Osteoblast (primary cell): ENCODE data around the gene PTPN12. TPM values are rescaled to one million over a fixed set of nuclear protein-coding genes. Genes with fewer than 3 reads are reported as not detected.
A peak's percentile ranks its signal among the peaks of the same experiment; 100 is the strongest.
"Not testable (repeated sequence)": the region's sequence is repeated elsewhere in the genome, so short reads cannot be mapped to it uniquely, and the experiment has no call there.

ENCODE experiments used
- DNase-seq: peaks from one replicate; pipeline ENCODE4 v3.0.0; 2011; ENCODE audit warnings: low spot score, mixed read lengths; ENCODE audit not compliant: insufficient read length; ENCODE audit errors: missing footprints
- H2AFZ ChIP-seq: 2 replicates; pipeline ENCODE4 v1.6.0; 2011; ENCODE audit warnings: mild to moderate bottlenecking, low read length
- H3K27ac ChIP-seq: 2 replicates; pipeline ENCODE4 v1.5.1; 2011; ENCODE audit warnings: mild to moderate bottlenecking, low read depth, low read length, moderate library complexity
- H3K27me3 ChIP-seq: 2 replicates; pipeline ENCODE4 v1.6.0; 2012; ENCODE audit warnings: mild to moderate bottlenecking, control low read depth, inconsistent platforms, low read length, moderate library complexity; ENCODE audit not compliant: insufficient read depth
- H3K36me3 ChIP-seq: 2 replicates; pipeline ENCODE4 v1.5.1; 2011; ENCODE audit warnings: mild to moderate bottlenecking, low read length, control low read depth, moderate library complexity; ENCODE audit not compliant: insufficient read depth
- H3K4me1 ChIP-seq: 2 replicates; pipeline ENCODE4 v1.5.1; 2011; ENCODE audit warnings: mild to moderate bottlenecking, low read length, control low read depth, moderate library complexity; ENCODE audit not compliant: insufficient read depth
- H3K4me2 ChIP-seq: 2 replicates; pipeline ENCODE4 v1.6.0; 2011; ENCODE audit warnings: mild to moderate bottlenecking, low read length; ENCODE audit not compliant: insufficient read depth
- H3K4me3 ChIP-seq: fragments of 200-600 bp; sonication (generic); 3 replicates; pipeline ENCODE4 v1.5.1; 2012; ENCODE audit warnings: mild to moderate bottlenecking, low read length, inconsistent platforms; ENCODE audit not compliant: insufficient read depth
- H3K79me2 ChIP-seq: 2 replicates; pipeline ENCODE4 v1.6.0; 2012; ENCODE audit warnings: mild to moderate bottlenecking, low read length, control low read depth, inconsistent platforms; ENCODE audit not compliant: insufficient read depth
- H3K9me3 ChIP-seq: 2 replicates; pipeline ENCODE4 v1.5.1; 2011; ENCODE audit warnings: low read depth, low read length, control low read depth
- H4K20me1 ChIP-seq: 2 replicates; pipeline ENCODE4 v1.6.0; 2012; ENCODE audit warnings: mild to moderate bottlenecking, low read length, control low read depth; ENCODE audit not compliant: insufficient read depth
- CTCF ChIP-seq: IDR thresholded peaks from 2 replicates; pipeline ENCODE4 v1.5.1; 2011; ENCODE audit warnings: mild to moderate bottlenecking, low read depth, low read length, moderate library complexity; ENCODE audit errors: extremely low read depth
- total RNA-seq: library from RNA; depleted of rRNA; stranded (reverse); fragments of >200 nt; gene quantifications from 2 replicates; pipeline ENCODE4 v1.2.3, GENCODE V29; 2012

PTPN12 gene
- total RNA-seq, 1 donor: 80.7 TPM

- Histone ChIP-seq H3K27ac (no peak overlapping the region), H2AFZ (peak overlapping the region; percentile 63)
These were observed 35.9 kb upstream of the PTPN12 start for GRCh38 chr7:77501192-77501515.

GRCh38 chr7:77504951-77505350 is 32.1 kb upstream of the PTPN12 start:
- Histone ChIP-seq H3K4me2 (no peak overlapping the region), H3K36me3 (no peaks in the 10 kb centered on the region), H4K20me1 (no peaks in the 10 kb centered on the region), H3K27me3 (no peaks in the 10 kb centered on the region), H3K4me3 (no peak overlapping the region), H3K9me3 (no peaks in the 10 kb centered on the region), H3K4me1 (peaks cover 3% of the 10 kb centered on the region), H2AFZ (no peak overlapping the region), H3K27ac (no peak overlapping the region), H3K79me2 (no peaks in the 10 kb centered on the region)
- no peak for TF ChIP-seq CTCF
- DNase-seq: no peak

More at GRCh38 chr7:77501192-77501515, 35.9 kb upstream of the PTPN12 start:
- TF ChIP-seq CTCF: no peak
- no peaks in the 10 kb centered on the region for H3K36me3 ChIP-seq
- no peak overlapping the region for H3K4me3 ChIP-seq
- no peak for DNase-seq
- no peaks in the 10 kb centered on the region for H3K79me2 ChIP-seq
- H3K4me1 ChIP-seq: peaks cover 3% of the 10 kb centered on the region
- no peak overlapping the region for H3K4me2 ChIP-seq
- H3K27me3 ChIP-seq: no peaks in the 10 kb centered on the region
- H3K9me3 ChIP-seq: no peaks in the 10 kb centered on the region
- H4K20me1 ChIP-seq: no peaks in the 10 kb centered on the region

GRCh38 chr7:77506899-77507298 is 30.2 kb upstream of the PTPN12 start:
- no peak for DNase-seq
- H3K79me2 ChIP-seq: no peaks in the 10 kb centered on the region
- H2AFZ ChIP-seq: no peak overlapping the region
- H3K36me3 ChIP-seq: no peaks in the 10 kb centered on the region
- H3K4me3 ChIP-seq: no peak overlapping the region
- H3K27ac ChIP-seq: no peak overlapping the region
- no peaks in the 10 kb centered on the region for H3K4me1 ChIP-seq
- H3K9me3 ChIP-seq: no peaks in the 10 kb centered on the region
- no peak for TF ChIP-seq CTCF
- no peaks in the 10 kb centered on the region for H4K20me1 ChIP-seq
- no peaks in the 10 kb centered on the region for H3K27me3 ChIP-seq
- H3K4me2 ChIP-seq: no peak overlapping the region

- H3K79me2 ChIP-seq, H4K20me1 ChIP-seq, H2AFZ ChIP-seq, H3K4me1 ChIP-seq, H3K27ac ChIP-seq, H3K9me3 ChIP-seq, H3K4me2 ChIP-seq, H3K27me3 ChIP-seq, H3K4me3 ChIP-seq, H3K36me3 ChIP-seq: not testable (repeated sequence)
- DNase-seq: peak; percentile 35
These were observed 24.0 kb upstream of the PTPN12 start for GRCh38 chr7:77513002-77513670.
